HG02973 (cell line): ENCODE results near the gene SPTLC2.

ENCODE experiments used
- ATAC-seq: cut with Tn5 transposase; IDR thresholded peaks from one replicate; pipeline ENCODE4 v1.9.1; 2021; ENCODE audit warnings: moderate library complexity; ENCODE audit not compliant: unreplicated experiment

SPTLC2 gene

GRCh38 chr14:77474479-77475177, 141.8 kb downstream of the SPTLC2 start:
- ATAC-seq: no peak

GRCh38 chr14:77473921-77474320, 142.5 kb downstream of the SPTLC2 start:
- no peak for ATAC-seq

- ATAC-seq: no peak
Observed at GRCh38 chr14:77470224-77470870, 146.1 kb downstream of the SPTLC2 start.

- no peak for ATAC-seq
Observed at GRCh38 chr14:77469539-77469938, 146.9 kb downstream of the SPTLC2 start.

DNA sequence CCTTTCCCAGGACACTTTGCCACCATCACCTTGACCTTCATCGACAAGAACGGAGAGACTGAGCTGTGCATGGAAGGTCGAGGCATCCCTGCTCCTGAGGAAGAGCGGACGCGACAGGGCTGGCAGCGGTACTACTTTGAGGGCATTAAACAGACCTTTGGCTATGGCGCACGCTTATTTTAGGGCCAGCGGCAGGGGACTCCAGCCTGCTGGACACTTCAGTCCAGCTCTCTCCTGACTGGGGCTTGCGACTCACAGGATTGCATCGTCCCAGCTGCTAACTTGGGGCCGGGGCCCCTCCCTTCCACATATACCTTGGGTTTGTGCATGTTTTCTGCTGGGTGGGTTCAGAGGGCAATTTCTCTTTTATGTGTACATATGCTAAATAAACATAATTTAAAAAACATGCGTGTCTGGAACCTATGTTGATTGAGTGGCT, 147.4 kb downstream of the SPTLC2 start:
- ATAC-seq: no peak

GRCh38 chr14:77467801-77468200, 148.6 kb downstream of the SPTLC2 start:
- ATAC-seq: no peak

GRCh38 chr14:77459072-77459723, 157.2 kb downstream of the SPTLC2 start:
- no peak for ATAC-seq

- ATAC-seq: peak; percentile 13
Observed at GRCh38 chr14:77458249-77458950, 158.0 kb downstream of the SPTLC2 start.

DNA sequence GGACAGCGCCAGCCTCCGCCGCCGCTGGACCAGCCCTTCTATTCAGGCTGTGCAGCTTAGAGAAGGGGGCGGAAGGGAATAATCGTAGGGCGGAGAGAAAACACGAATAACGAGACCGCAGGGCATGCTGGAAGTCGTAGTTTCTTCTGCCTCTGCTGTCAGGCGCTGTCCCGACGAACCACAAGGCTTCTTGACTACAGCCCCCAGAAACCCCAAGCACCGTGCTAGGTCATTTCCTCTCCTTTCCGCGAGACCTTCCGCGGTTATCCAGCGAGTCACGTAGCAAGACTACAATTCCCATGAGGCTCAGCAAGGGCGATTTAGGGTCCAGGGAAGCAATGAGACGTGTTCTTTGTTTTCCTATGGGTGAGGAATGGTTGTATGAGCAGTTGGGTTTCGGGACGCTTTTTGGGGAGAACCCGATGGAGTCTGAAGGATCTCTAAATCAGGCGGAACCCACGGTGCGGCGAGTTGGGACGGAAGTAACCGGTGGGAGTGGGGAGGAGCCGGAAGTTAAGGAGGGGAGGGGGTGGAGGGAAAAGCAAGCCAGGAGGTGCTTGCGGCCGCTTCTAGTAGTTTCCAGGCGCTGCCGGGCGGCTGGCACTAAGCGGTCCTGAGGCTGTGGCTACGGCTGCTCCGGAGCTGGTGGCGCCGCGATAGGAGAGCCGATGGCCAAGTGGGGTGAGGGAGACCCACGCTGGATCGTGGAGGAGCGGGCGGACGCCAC, 158.8 kb downstream of the SPTLC2 start, which contains the start of the genes AHSA1 and VIPAS39:
Gene AHSA1, plus strand, starts transcription at position 572 of the 727 bp plus-strand sequence. Its CDS starts 97 bp downstream, at position 669.
Gene VIPAS39, minus strand, starts transcription at position 80 of the 727 bp plus-strand sequence. CDS start 3,499 bp downstream, outside the sequence.
- ATAC-seq: peak; percentile 88

DNA sequence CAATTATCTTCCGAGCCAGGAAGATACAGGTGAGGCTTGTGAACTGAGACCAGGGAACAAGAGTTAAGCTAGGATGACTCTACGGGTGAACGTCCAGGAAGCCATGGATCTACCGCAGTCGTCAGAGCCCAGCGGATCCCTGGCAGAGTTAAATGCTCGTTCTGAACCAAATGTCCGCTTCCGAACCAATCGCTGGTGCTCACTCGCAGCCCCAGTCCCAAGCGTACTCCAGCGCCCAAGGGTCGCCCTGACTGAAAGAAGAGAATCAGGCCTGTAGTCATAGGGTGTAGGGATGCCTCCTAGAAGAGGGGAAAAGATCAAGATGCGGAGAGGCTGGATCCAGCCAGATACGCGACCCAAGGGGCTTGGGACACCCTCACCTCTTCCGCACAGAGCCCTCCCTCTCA, 159.3 kb downstream of the SPTLC2 start:
- peak; percentile 13 for ATAC-seq
